Measurements from ENCODE around the gene HEXB.

HEXB gene

GRCh38 chr5:74761241-74761640, 76.2 kb downstream of the HEXB start:
- no peak for DNase-seq

- DNase-seq, result peak in 1 of 2 experiments; percentile 33
Measured at GRCh38 chr5:74762599-74762998, 77.6 kb downstream of the HEXB start.

- no peak for DNase-seq
Measured at GRCh38 chr5:74763504-74763903, 78.5 kb downstream of the HEXB start.

GRCh38 chr5:74765201-74765600, 80.2 kb downstream of the HEXB start:
- no peak for DNase-seq

- DNase-seq, result no peak
Measured at GRCh38 chr5:74765929-74766328, 80.9 kb downstream of the HEXB start.

- no peak for DNase-seq
Measured at GRCh38 chr5:74766418-74766848, 81.4 kb downstream of the HEXB start.

GRCh38 chr5:74766849-74767578, 82.0 kb downstream of the HEXB start, which contains the start of the genes GFM2 and NSA2:
GFM2 (minus strand) TSS chr5:74767117; CDS start chr5:74763742, 3,375 bp downstream.
NSA2 (plus strand) TSS chr5:74767249; CDS start chr5:74767361, 112 bp downstream.
- peak; percentile 95 for DNase-seq

- DNase-seq, result no peak
Measured at GRCh38 chr5:74767579-74767913, 82.5 kb downstream of the HEXB start.

Data from activated T-cell treated with anti-CD3 and anti-CD28 coated beads, Interleukin-2, amount 50 U/mL, for 48 hours (primary cell).